Hematopoietic multipotent progenitor cell treated with erythropoietin and hydrocortisone succinate and interleukin-3 and kit ligand, for 8 days (in vitro differentiated cells): ENCODE measurements around the gene PRDX5.
A peak's percentile ranks its signal among the peaks of the same experiment; 100 is the strongest.

Experiments used
- DNase-seq: peaks from one replicate; pipeline ENCODE4 v3.0.0-alpha.2; 2015

The PRDX5 gene

DNA sequence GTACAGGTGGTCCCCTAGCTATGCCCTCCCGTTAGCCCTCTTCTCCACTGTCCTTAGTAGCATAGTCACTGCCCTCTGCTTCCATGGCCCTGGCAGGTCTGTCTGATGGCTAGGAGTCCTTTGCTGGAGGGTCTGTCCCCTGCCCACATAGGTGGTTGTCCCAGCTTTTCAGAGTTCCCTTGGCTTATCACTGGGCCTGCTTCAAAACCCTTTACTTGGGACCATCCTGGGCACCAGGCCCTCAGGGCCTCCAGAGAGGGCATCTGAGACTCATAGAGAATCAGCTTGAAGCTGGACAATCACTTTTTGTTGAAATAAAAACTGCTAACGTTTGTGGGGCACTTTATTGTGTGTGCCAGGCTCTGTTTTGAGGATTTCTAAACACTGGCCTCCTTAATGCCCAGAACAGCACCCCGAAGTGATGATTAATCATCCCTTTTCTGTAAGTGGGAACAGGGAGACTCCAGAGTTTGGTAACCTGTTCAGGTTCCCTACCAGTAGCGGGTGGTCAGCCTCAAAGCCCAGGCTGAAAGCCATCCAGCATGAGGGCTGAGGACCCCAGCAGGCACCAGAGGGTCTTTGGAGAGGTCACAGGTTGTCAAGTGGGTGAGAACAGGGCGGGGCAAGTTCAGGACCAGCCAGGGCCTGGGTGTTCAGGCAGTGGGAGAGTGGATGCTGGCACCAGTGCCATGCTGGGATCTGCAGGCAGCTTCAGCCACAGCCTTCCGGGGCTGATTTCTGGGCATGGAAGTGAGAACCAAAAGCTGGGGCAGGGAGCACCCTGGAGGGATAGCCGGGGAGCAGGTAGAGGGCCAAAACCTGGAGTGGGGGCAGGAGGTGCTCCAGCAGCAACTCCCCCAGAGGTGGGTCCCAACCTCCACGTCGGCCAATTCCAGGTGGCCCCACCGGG, 27.3 kb upstream of the PRDX5 start:
- DNase-seq, result no peak

- no peak for DNase-seq
These were observed 26.6 kb upstream of the PRDX5 start, which contains the start of gene KCNK4 for GRCh38 chr11:64291262-64291751. Gene KCNK4 (plus strand): TSS chr11:64291302. CDS start chr11:64293019, 1,717 bp downstream.

DNA sequence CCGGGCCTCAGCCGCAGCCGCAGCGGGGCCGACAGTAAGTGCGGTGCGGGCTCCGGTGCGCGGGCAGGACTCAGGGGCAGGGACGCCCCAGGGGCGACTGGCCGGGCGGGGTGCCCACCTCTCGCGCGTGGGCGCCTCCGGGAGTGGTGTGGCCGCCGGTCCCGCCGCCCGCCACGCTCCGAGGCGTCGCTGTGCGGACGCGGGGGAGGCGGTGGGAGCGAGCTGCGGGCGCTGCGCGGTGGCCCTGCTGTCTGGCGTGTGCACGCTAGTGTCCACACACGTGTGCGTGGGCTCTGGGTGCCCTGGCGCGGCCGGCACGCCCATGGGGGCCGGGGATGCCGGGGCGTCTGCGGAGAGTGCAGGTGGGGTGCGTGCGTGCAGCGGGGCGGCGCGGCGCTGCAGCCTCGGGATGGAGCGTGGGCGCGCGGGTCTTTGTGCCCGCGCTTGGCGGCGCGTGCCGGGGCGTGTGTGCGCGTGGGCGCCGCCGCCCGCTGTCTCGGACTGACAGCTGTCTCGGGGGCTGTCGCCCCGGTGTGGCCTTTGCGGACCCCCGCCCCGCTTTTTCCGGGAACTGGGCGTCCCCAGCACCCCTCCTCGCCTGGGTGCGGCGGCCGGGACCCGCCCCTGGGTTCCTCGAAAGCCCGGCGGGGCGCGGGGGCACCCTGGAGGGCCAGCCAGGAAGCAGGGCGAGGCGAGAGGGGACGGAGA, 26.0 kb upstream of the PRDX5 start:
- no peak for DNase-seq

DNA sequence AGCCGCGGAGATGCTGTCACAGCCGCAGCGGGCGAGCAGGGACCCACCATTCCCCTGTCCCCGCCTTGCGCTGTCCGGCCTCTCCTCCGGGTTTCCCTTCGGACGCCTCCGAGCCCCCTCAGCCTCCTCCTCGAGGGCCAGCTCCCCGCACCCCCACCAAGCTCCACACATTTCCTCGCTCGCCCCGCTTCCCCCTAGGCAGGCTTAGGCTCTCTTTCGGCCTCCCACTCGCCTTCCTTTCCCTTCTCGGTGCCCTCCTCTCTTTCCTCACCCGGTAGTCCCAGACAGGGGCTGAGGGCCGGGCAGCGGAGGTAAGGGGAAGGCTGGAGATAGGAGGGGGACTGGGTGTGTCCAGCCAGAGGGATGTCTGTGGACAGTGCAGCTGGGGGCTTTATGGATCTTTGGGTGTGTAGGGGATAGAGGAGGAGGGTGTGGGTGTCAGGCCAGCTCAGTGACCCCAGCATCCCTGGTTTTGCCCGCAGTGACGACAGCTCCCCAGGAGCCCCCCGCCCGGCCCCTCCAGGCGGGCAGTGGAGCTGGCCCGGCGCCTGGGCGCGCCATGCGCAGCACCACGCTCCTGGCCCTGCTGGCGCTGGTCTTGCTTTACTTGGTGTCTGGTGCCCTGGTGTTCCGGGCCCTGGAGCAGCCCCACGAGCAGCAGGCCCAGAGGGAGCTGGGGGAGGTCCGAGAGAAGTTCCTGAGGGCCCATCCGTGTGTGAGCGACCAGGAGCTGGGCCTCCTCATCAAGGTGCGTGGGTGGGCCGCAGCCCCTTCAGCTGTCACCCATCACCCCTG, 25.3 kb upstream of the PRDX5 start:
- DNase-seq, result no peak

- no peak for DNase-seq
These were observed 23.1 kb upstream of the PRDX5 start for GRCh38 chr11:64294774-64295173.

- no peak for DNase-seq
These were observed 22.2 kb upstream of the PRDX5 start for GRCh38 chr11:64295760-64296159.

DNA sequence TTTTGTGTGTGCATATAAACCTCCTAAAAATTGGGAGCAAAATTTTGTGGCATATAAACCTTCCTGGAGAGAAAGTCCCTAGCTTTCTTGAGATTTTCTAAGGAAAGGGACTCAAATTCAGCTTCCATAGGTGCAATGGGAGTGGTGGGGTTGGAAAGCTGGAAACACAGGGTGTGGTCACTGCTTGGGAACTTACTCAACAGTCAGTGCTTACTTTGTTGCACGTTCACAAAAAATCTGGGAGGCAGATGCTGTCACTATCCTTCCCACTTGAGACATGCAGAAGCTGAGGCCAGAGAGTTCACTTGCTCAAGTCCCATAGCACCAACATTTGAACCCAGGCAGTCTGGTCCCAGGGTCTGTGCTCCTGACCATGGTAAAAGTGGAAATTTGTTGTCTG, 21.7 kb upstream of the PRDX5 start:
- no peak for DNase-seq

- no peak for DNase-seq
These were observed 20.9 kb upstream of the PRDX5 start for GRCh38 chr11:64296830-64297698.

- DNase-seq, result peak; percentile 43
These were observed 20.1 kb upstream of the PRDX5 start for GRCh38 chr11:64297699-64298358.

DNA sequence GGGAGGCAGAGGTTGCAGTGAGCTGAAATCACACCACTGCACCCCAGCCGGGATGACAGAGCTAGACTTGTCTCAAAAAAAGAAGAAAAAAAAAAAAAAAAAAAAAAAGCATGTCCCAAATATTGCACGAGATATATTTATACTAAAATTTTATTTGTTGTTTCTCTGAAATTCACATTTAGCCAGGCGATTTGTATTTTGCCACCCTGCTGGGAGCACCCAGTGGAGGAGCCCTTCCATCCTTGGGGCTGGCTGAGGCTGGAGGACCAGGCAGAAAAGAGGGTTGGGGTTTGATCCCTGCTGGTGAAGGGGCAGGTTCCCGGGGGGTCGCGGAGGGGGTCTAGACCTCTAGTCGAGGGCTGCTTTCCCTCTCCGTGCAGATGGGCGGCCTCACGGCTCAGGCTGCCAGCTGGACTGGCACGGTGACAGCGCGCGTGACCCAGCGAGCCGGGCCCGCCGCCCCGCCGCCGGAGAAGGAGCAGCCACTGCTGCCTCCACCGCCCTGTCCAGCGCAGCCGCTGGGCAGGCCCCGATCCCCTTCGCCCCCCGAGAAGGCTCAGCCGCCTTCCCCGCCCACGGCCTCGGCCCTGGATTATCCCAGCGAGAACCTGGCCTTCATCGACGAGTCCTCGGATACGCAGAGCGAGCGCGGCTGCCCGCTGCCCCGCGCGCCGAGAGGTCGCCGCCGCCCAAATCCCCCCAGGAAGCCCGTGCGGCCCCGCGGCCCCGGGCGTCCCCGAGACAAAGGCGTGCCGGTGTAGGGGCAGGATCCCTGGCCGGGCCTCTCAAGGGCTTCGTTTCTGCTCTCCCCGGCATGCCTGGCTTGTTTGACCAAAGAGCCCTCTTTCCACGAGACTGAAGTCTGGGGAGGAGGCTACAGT, 18.7 kb upstream of the PRDX5 start:
- no peak for DNase-seq

- DNase-seq, result no peak
These were observed 17.9 kb upstream of the PRDX5 start, which contains the start of gene CATSPERZ for GRCh38 chr11:64299847-64300648. Gene CATSPERZ (plus strand): TSS chr11:64300358. CDS start chr11:64300411, 53 bp downstream.

GRCh38 chr11:64303109-64304031, 14.6 kb upstream of the PRDX5 start:
- DNase-seq, result no peak

DNA sequence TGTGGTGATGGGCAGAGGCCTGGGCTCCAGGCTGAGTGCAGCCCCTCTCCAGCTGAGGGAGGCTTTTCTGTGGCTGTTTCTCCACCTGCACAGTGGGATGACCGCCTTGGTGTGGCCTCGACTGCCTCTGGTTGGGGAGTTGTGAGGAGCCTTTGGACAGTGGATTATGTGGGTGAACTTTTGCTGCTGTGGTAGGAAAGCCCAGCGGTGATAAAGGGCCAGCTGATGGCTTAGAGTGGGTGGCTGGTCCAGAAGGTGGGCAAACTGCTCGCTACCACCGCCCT, 13.9 kb upstream of the PRDX5 start:
- no peak for DNase-seq

GRCh38 chr11:64304316-64305072, 13.4 kb upstream of the PRDX5 start:
- peak; percentile 94 for DNase-seq

GRCh38 chr11:64305075-64305690, 12.7 kb upstream of the PRDX5 start, which contains the start of gene ESRRA:
Gene ESRRA (plus strand): TSS chr11:64305524. CDS start chr11:64307180, 1,656 bp downstream.
- peak; percentile 98 for DNase-seq

- peak; percentile 87 for DNase-seq
These were observed 12.0 kb upstream of the PRDX5 start for GRCh38 chr11:64305691-64306562.
